WTC11 (cell line): ENCODE data around the gene WBP1L. TPM values are rescaled to one million over a fixed set of nuclear protein-coding genes. Genes with fewer than 3 reads are reported as not detected.

Experiments used
- ATAC-seq: fragments of 200-7000 bp; cut with Tn5 transposase; 2 replicates; pipeline ENCODE4 v1.10.0; 2021; ENCODE audit warnings: mild to moderate bottlenecking, moderate library complexity
- CTCF ChIA-PET: fragments of 300-600 bp; sonication (Branson Sonifier 250); formaldehyde crosslinking; loops from one replicate; lab custom pipeline; 2021; ENCODE audit warnings: antibody characterized with exemption; lab: Charles Lee
- POLR2A ChIA-PET: fragments of 350-600 bp; sonication (Branson Sonifier 250); formaldehyde crosslinking; loops from one replicate; lab custom pipeline; 2021; ENCODE audit warnings: antibody characterized with exemption; lab: Charles Lee
- DNase-seq: peaks from one replicate; pipeline ENCODE4 v3.0.0; 2021; ENCODE audit warnings: low spot score
- H3K27ac Mint-ChIP-seq: 2 replicates; pipeline ENCODE4 v1.8.0; 2021; ENCODE audit warnings: mixed read lengths
- H3K27me3 Mint-ChIP-seq: 2 replicates; pipeline ENCODE4 v1.8.0; 2021; ENCODE audit warnings: low read depth, mild to moderate bottlenecking, moderate library complexity, mixed read lengths
- H3K36me3 Mint-ChIP-seq: 2 replicates; pipeline ENCODE4 v1.8.0; 2021; ENCODE audit warnings: mixed read lengths
- H3K4me1 Mint-ChIP-seq: 2 replicates; pipeline ENCODE4 v1.8.0; 2022; ENCODE audit warnings: mixed read lengths
- H3K4me3 Mint-ChIP-seq: 2 replicates; pipeline ENCODE4 v1.8.0; 2021; ENCODE audit warnings: mild to moderate bottlenecking, moderate library complexity, mixed read lengths
- H3K9me3 Mint-ChIP-seq: 2 replicates; pipeline ENCODE4 v1.8.0; 2021; ENCODE audit warnings: mixed read lengths
- ATF6 ChIP-seq: sonication (generic); formaldehyde crosslinking; IDR thresholded peaks from 2 replicates; pipeline ENCODE4 v1.8.1; 2023; ENCODE audit warnings: mild to moderate bottlenecking, missing genetic modification reagents
- CBFB ChIP-seq: sonication (generic); formaldehyde crosslinking; IDR thresholded peaks from 2 replicates; pipeline ENCODE4 v1.8.1; 2022; ENCODE audit warnings: mild to moderate bottlenecking, low read depth, missing genetic modification reagents
- FOXK1 ChIP-seq: sonication (generic); formaldehyde crosslinking; IDR thresholded peaks from 2 replicates; pipeline ENCODE4 v1.8.0; 2022; ENCODE audit warnings: mild to moderate bottlenecking, moderate library complexity, missing genetic modification reagents
- GTF2I ChIP-seq: fragments of 250-450 bp; sonication (Bioruptor Pico); conservative IDR thresholded peaks from 2 replicates; pipeline ENCODE4 v1.4.0; 2021; ENCODE audit warnings: mild to moderate bottlenecking
- KAT7 ChIP-seq: sonication (generic); formaldehyde crosslinking; IDR thresholded peaks from 2 replicates; pipeline ENCODE4 v1.8.1; 2023; ENCODE audit warnings: missing genetic modification reagents, mild to moderate bottlenecking, borderline replicate concordance
- MAX ChIP-seq: sonication (generic); formaldehyde crosslinking; IDR thresholded peaks from 2 replicates; pipeline ENCODE4 v1.8.0; 2022; ENCODE audit warnings: mild to moderate bottlenecking, missing genetic modification reagents
- MYBL2 ChIP-seq: sonication (generic); formaldehyde crosslinking; IDR thresholded peaks from 2 replicates; pipeline ENCODE4 v1.8.1; 2023; ENCODE audit warnings: mild to moderate bottlenecking, moderate library complexity, missing genetic modification reagents
- RORB ChIP-seq: fragments of 250-450 bp; sonication (Bioruptor Pico); IDR thresholded peaks from 2 replicates; pipeline ENCODE4 v1.9.0; 2021; ENCODE audit warnings: mild to moderate bottlenecking
- SMAD3 ChIP-seq: sonication (generic); formaldehyde crosslinking; IDR thresholded peaks from 2 replicates; pipeline ENCODE4 v1.8.0; 2022; ENCODE audit warnings: missing genetic modification reagents, mild to moderate bottlenecking, borderline replicate concordance
- TCF7 ChIP-seq: sonication (generic); formaldehyde crosslinking; IDR thresholded peaks from 2 replicates; pipeline ENCODE4 v1.8.0; 2022; ENCODE audit warnings: mild to moderate bottlenecking, low read depth, missing genetic modification reagents, moderate library complexity
- ZBTB21 ChIP-seq: sonication (generic); formaldehyde crosslinking; IDR thresholded peaks from 2 replicates; pipeline ENCODE4 v1.8.1; 2023; ENCODE audit warnings: mild to moderate bottlenecking, missing genetic modification reagents, borderline replicate concordance
- ZNF138 ChIP-seq: sonication (generic); formaldehyde crosslinking; conservative IDR thresholded peaks from 2 replicates; pipeline ENCODE4 v1.8.1; 2022; ENCODE audit warnings: mild to moderate bottlenecking, moderate library complexity, missing genetic modification reagents
- ZNF219 ChIP-seq: sonication (generic); formaldehyde crosslinking; IDR thresholded peaks from 2 replicates; pipeline ENCODE4 v1.8.0; 2023; ENCODE audit warnings: missing genetic modification reagents, mild to moderate bottlenecking, borderline replicate concordance
- ZNF263 ChIP-seq: sonication (generic); formaldehyde crosslinking; IDR thresholded peaks from 2 replicates; pipeline ENCODE4 v1.8.1; 2022; ENCODE audit warnings: low read depth, mild to moderate bottlenecking, moderate library complexity, missing genetic modification reagents
- ZNF317 ChIP-seq: sonication (generic); formaldehyde crosslinking; IDR thresholded peaks from 2 replicates; pipeline ENCODE4 v1.8.1; 2023; ENCODE audit warnings: low read depth, mild to moderate bottlenecking, moderate library complexity, missing genetic modification reagents, borderline replicate concordance
- ZNF512 ChIP-seq: sonication (generic); formaldehyde crosslinking; IDR thresholded peaks from 2 replicates; pipeline ENCODE4 v1.8.1; 2022; ENCODE audit warnings: missing genetic modification reagents, borderline replicate concordance
- ZNF671 ChIP-seq: fragments of 250-450 bp; sonication (Bioruptor Pico); IDR thresholded peaks from 2 replicates; pipeline ENCODE4 v1.8.0; 2021; ENCODE audit warnings: mild to moderate bottlenecking
- total RNA-seq: library from RNA; stranded (reverse); gene quantifications from 3 replicates; pipeline ENCODE4 v1.2.3, GENCODE V29; 2021
- TF ChIP-seq, protein P1 (sequence below): sonication (generic); formaldehyde crosslinking; IDR thresholded peaks from 2 replicates; pipeline ENCODE4 v1.8.0; 2022; ENCODE audit warnings: mild to moderate bottlenecking, missing genetic modification reagents
- TF ChIP-seq, protein P2 (sequence below): fragments of 250-450 bp; sonication (Bioruptor Pico); IDR thresholded peaks from 2 replicates; pipeline ENCODE4 v2.1.2; 2022; ENCODE audit warnings: mild to moderate bottlenecking, moderate library complexity
- TF ChIP-seq, protein P3 (sequence below): sonication (generic); formaldehyde crosslinking; conservative IDR thresholded peaks from 2 replicates; pipeline ENCODE4 v1.8.1; 2023; ENCODE audit warnings: mild to moderate bottlenecking, low read depth, missing genetic modification reagents, moderate library complexity
- TF ChIP-seq, protein P4 (sequence below): sonication (generic); formaldehyde crosslinking; IDR thresholded peaks from 2 replicates; pipeline ENCODE4 v1.8.1; 2022; ENCODE audit warnings: mild to moderate bottlenecking, missing genetic modification reagents, moderate library complexity, borderline replicate concordance
- TF ChIP-seq, protein P5 (sequence below): sonication (generic); formaldehyde crosslinking; IDR thresholded peaks from 2 replicates; pipeline ENCODE4 v1.8.1; 2023; ENCODE audit warnings: mild to moderate bottlenecking, missing genetic modification reagents
- TF ChIP-seq, protein P6 (sequence below): sonication (generic); formaldehyde crosslinking; IDR thresholded peaks from 2 replicates; pipeline ENCODE4 v1.8.1; 2023; ENCODE audit warnings: mild to moderate bottlenecking, moderate library complexity, missing genetic modification reagents

The WBP1L gene
- total RNA-seq, 1 experiment from 2014 or later, result 26.8 TPM

DNA sequence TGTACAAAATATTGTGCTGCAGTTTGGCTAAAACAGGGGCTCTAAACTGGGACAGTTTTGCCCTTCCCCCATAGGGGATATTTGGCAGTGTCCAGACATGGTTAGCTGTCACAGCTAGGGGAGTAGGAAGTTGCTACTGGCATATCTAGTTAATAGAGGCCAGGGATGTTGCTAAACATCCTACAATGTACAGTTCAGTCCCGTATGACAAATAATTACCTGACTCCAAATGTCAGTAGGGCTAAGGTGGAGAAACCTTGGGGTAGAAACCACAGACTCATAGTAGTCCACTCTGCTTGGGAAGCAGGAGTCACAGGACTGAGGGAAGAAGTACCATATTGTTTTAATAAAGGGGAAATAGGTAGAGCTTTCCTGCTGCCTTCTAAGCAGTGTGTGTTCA, 39.8 kb downstream of the WBP1L start:
- Mint-ChIP-seq H3K27ac (no peak overlapping the region), H3K27me3 (no peaks in the 10 kb centered on the region), H3K4me3 (no peak overlapping the region), H3K36me3 (no peaks in the 10 kb centered on the region), H3K9me3 (no peaks in the 10 kb centered on the region), H3K4me1 (peaks cover 44% of the 10 kb centered on the region)
- CTCF ChIA-PET, result no interaction called here
- TF ChIP-seq, protein P1, sequence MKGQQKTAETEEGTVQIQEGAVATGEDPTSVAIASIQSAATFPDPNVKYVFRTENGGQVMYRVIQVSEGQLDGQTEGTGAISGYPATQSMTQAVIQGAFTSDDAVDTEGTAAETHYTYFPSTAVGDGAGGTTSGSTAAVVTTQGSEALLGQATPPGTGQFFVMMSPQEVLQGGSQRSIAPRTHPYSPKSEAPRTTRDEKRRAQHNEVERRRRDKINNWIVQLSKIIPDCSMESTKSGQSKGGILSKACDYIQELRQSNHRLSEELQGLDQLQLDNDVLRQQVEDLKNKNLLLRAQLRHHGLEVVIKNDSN, result no peak
- TF ChIP-seq TCF7 (CRISPR knock-in tag) (no peak), FOXK1 (CRISPR knock-in tag) (no peak), ZNF263 (no peak), ZNF512 (CRISPR knock-in tag) (no peak), GTF2I (no peak), SMAD3 (CRISPR knock-in tag) (no peak), MYBL2 (CRISPR knock-in tag) (no peak), ZNF138 (CRISPR knock-in tag) (no peak), ZNF671 (CRISPR knock-in tag) (no peak), RORB (CRISPR knock-in tag) (no peak), ZNF219 (CRISPR knock-in tag) (no peak), ZBTB21 (no peak)
- TF ChIP-seq, protein P2, sequence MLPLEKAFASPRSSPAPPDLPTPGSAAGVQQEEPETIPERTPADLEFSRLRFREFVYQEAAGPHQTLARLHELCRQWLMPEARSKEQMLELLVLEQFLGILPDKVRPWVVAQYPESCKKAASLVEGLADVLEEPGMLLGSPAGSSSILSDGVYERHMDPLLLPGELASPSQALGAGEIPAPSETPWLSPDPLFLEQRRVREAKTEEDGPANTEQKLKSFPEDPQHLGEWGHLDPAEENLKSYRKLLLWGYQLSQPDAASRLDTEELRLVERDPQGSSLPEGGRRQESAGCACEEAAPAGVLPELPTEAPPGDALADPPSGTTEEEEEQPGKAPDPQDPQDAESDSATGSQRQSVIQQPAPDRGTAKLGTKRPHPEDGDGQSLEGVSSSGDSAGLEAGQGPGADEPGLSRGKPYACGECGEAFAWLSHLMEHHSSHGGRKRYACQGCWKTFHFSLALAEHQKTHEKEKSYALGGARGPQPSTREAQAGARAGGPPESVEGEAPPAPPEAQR (CRISPR knock-in tag), result no peak
- TF ChIP-seq, protein P3, sequence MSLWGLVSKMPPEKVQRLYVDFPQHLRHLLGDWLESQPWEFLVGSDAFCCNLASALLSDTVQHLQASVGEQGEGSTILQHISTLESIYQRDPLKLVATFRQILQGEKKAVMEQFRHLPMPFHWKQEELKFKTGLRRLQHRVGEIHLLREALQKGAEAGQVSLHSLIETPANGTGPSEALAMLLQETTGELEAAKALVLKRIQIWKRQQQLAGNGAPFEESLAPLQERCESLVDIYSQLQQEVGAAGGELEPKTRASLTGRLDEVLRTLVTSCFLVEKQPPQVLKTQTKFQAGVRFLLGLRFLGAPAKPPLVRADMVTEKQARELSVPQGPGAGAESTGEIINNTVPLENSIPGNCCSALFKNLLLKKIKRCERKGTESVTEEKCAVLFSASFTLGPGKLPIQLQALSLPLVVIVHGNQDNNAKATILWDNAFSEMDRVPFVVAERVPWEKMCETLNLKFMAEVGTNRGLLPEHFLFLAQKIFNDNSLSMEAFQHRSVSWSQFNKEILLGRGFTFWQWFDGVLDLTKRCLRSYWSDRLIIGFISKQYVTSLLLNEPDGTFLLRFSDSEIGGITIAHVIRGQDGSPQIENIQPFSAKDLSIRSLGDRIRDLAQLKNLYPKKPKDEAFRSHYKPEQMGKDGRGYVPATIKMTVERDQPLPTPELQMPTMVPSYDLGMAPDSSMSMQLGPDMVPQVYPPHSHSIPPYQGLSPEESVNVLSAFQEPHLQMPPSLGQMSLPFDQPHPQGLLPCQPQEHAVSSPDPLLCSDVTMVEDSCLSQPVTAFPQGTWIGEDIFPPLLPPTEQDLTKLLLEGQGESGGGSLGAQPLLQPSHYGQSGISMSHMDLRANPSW (CRISPR knock-in tag), result no peak
- TF ChIP-seq, protein P4, sequence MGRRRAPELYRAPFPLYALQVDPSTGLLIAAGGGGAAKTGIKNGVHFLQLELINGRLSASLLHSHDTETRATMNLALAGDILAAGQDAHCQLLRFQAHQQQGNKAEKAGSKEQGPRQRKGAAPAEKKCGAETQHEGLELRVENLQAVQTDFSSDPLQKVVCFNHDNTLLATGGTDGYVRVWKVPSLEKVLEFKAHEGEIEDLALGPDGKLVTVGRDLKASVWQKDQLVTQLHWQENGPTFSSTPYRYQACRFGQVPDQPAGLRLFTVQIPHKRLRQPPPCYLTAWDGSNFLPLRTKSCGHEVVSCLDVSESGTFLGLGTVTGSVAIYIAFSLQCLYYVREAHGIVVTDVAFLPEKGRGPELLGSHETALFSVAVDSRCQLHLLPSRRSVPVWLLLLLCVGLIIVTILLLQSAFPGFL (CRISPR knock-in tag), result no peak
- TF ChIP-seq, protein P5, sequence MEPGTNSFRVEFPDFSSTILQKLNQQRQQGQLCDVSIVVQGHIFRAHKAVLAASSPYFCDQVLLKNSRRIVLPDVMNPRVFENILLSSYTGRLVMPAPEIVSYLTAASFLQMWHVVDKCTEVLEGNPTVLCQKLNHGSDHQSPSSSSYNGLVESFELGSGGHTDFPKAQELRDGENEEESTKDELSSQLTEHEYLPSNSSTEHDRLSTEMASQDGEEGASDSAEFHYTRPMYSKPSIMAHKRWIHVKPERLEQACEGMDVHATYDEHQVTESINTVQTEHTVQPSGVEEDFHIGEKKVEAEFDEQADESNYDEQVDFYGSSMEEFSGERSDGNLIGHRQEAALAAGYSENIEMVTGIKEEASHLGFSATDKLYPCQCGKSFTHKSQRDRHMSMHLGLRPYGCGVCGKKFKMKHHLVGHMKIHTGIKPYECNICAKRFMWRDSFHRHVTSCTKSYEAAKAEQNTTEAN (CRISPR knock-in tag), result no peak
- DNase-seq (no peak), ATAC-seq (no peak)
- POLR2A ChIA-PET, result interaction anchor here (0.6 kb wide), 2 partner anchors 28 to 86 kb away, joined by 3 to 5 read pairs; no protein-coding TSS in a partner anchor

GRCh38 chr10:102785818-102786217, 42.1 kb downstream of the WBP1L start:
- Mint-ChIP-seq H3K27ac (0 out of 2 replicates have a peak overlapping the region, but pooled peaks have one; percentile 50), H3K9me3 (peaks cover 6% of the 10 kb centered on the region), H3K4me1 (peaks cover 25% of the 10 kb centered on the region), H3K36me3 (peaks cover 8% of the 10 kb centered on the region; the same call in 1 of the 2 replicates), H3K27me3 (no peaks in the 10 kb centered on the region), H3K4me3 (no peak overlapping the region)
- ChIA-PET CTCF (no interaction called here), POLR2A (no interaction called here)
- ATAC-seq, result no peak
- DNase-seq, result no peak
- TF ChIP-seq CBFB (CRISPR knock-in tag) (no peak), KAT7 (no peak), ATF6 (CRISPR knock-in tag) (no peak), ZNF317 (CRISPR knock-in tag) (no peak), MAX (no peak)
- TF ChIP-seq, protein P6, sequence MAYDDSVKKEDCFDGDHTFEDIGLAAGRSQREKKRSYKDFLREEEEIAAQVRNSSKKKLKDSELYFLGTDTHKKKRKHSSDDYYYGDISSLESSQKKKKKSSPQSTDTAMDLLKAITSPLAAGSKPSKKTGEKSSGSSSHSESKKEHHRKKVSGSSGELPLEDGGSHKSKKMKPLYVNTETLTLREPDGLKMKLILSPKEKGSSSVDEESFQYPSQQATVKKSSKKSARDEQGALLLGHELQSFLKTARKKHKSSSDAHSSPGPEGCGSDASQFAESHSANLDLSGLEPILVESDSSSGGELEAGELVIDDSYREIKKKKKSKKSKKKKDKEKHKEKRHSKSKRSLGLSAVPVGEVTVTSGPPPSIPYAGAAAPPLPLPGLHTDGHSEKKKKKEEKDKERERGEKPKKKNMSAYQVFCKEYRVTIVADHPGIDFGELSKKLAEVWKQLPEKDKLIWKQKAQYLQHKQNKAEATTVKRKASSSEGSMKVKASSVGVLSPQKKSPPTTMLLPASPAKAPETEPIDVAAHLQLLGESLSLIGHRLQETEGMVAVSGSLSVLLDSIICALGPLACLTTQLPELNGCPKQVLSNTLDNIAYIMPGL, result no peak
